BLaER1 treated with 17β-estradiol and CSF1 and Interleukin-3, amounts not matched to agents 10 nM and 100 nM (cell line): ENCODE data around the gene AUP1.
A peak's percentile ranks its signal among the peaks of the same experiment; 100 is the strongest.
"Not testable (repeated sequence)": the region's sequence is repeated elsewhere in the genome, so short reads cannot be mapped to it uniquely, and the experiment has no call there.

Source experiments
- H3K27ac ChIP-seq, 11 experiments: shearing (Covaris generic); formaldehyde crosslinking; 2 replicates each; pipeline ENCODE4 v1.8.1; 2022
- H3K27me3 ChIP-seq, 11 experiments: shearing (Covaris generic); formaldehyde crosslinking; 2 replicates each; pipeline ENCODE4 v1.8.1; 2022
- H3K36me3 ChIP-seq, 11 experiments: shearing (Covaris generic); formaldehyde crosslinking; 2 replicates each; pipeline ENCODE4 v1.8.1; 2022
- H3K4me1 ChIP-seq, 10 experiments: shearing (Covaris generic); formaldehyde crosslinking; 2 replicates each; pipeline ENCODE4 v1.8.1; 2022
- H3K4me2 ChIP-seq, 11 experiments: shearing (Covaris generic); formaldehyde crosslinking; 2 replicates each; pipeline ENCODE4 v1.8.1; 2022
- H3K4me3 ChIP-seq, 10 experiments: shearing (Covaris generic); formaldehyde crosslinking; 2 replicates each; pipeline ENCODE4 v1.8.1; 2022
- H3K9ac ChIP-seq, 11 experiments: shearing (Covaris generic); formaldehyde crosslinking; 2 replicates each; pipeline ENCODE4 v1.8.1; 2022
- H3K9me3 ChIP-seq, 11 experiments: shearing (Covaris generic); formaldehyde crosslinking; replicated peaks in 1 of 11; 2 replicates each; pipeline ENCODE4 v1.8.1; 2022
- H4K20me1 ChIP-seq, 11 experiments: shearing (Covaris generic); formaldehyde crosslinking; 2 replicates each; pipeline ENCODE4 v1.8.1; 2022
- Cebpa-rat ChIP-seq, 11 experiments: shearing (Covaris generic); IDR thresholded peaks; 2 replicates each; pipeline ENCODE4 v1.8.1; 2022

The AUP1 gene

DNA sequence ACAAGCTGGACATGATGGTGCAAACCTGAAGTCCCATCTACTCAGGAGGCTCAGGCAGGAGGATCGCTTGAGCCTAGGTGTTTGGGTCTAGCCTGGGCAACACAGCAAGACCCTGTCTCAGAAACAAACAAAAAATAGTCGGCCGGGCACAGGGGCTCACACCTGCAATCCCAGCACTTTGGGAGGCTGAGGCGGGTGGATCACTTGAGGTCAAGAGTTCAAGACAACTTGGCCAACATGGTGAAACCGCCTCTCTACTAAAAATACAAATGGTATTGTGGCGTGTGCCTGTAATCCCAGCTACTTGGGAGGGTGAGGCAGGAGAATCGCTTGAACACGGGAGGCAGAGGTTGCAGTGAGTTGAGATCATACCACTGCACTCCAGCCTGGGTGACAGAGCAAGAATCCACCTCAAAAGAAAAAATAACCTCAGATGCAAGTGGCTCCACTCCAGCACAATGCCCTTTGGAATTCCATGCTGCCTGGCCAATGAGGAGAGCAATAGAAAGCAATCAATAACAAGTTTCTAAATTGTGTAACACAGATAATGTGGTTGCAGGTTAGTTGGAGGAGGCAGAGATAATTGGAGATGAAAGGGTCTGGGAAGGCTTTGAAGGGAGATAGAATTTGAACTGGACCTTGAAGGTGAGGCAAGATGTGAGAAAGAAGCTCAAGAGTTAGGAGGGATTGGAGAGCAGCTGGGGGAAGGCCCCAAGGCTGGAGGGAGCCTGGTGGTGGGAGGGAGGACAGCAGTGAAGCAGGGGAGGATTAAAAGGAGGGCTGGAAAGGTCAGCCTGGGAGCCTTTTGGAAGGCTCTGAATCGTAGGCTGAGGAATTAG lies 40.6 kb downstream of the AUP1 start:
- H3K9me3 ChIP-seq = no peaks in the 10 kb centered on the region
- peaks cover 39 to 91% (median 79%) of the 10 kb centered on the region in 11 experiments for H3K36me3 ChIP-seq
- H3K9ac ChIP-seq = no peak overlapping the region; a peak in 3 of 22 replicates

DNA sequence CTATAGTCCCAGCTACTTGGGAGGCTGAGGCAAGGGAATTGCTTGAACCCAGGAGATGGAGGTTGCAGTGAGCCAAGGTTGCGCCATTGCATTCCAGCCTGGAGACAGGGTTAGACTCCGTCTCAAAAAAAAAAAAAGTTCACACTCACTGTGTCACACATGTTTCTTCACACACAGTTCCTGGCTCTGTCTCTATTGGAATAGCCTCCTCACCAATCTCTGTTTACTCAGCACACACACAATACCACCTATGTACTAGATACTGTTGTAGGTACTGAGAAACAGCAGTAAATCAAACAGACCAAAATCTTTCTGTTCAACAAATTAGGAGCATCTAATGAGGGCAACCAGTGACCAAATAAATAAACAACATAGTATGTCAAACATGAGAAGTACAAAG lies 43.4 kb downstream of the AUP1 start:
- H3K9ac ChIP-seq = no peak overlapping the region
- peaks cover 12 to 65% (median 51%) of the 10 kb centered on the region in 11 experiments for H3K36me3 ChIP-seq
- H3K27me3 ChIP-seq = no peaks in the 10 kb centered on the region
- peaks cover 18 to 23% (median 21%) of the 10 kb centered on the region in 10 experiments for H3K4me1 ChIP-seq
- H3K4me2 ChIP-seq = no peak overlapping the region
- peaks cover 0 to 36% (median 9%) of the 10 kb centered on the region in 11 experiments; a peak in 13 of 22 replicates for H4K20me1 ChIP-seq
- no peak for TF ChIP-seq Cebpa-rat (IDR thresholded peaks at IDR 0.05)
- no peak overlapping the region for H3K4me3 ChIP-seq
- no peaks in the 10 kb centered on the region for H3K9me3 ChIP-seq
- no peak overlapping the region for H3K27ac ChIP-seq

More for the DNA sequence above, 40.6 kb downstream of the AUP1 start:
- Histone ChIP-seq H3K4me1 (peaks cover 3 to 9% (median 7%) of the 10 kb centered on the region in 10 experiments), H4K20me1 (peaks cover 0 to 35% (median 0%) of the 10 kb centered on the region in 11 experiments; a peak in 7 of 22 replicates), H3K4me3 (no peak overlapping the region), H3K4me2 (no peak overlapping the region), H3K27ac (no peak overlapping the region), H3K27me3 (no peaks in the 10 kb centered on the region)
- no peak for TF ChIP-seq Cebpa-rat (IDR thresholded peaks at IDR 0.05)

DNA sequence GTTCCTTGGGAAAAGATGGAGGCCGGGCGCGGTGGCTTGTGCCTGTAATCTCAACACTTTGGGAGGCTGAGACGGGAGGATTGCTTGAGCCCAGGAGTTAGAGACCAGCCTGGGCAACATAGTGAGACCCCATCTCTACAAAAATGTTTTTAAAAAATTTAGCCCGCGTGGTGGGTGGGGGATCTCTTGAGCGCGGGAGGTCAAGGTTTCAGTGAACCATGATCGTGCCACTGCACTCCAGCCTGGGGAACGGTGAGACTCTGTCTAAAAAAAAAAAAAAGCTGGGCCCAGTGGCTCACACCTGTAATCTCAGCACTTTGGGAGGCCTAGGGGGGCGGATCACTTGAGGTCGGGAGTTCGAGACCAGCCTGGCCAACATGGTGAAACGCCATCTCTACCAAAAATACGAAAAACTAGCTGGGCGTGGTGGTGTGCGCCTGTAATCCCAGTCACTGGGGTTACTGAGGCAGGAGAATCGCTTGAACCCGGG lies 45.8 kb downstream of the AUP1 start:
- peaks cover 0 to 20% (median 9%) of the 10 kb centered on the region in 11 experiments; a peak in 13 of 22 replicates for H4K20me1 ChIP-seq
- H3K9ac ChIP-seq = peak overlapping the region; percentile 81 to 94 (median 87)
- not testable (repeated sequence) for H3K27me3 ChIP-seq, H3K9me3 ChIP-seq
- peak overlapping the region in 10 of 11 experiments; percentile 81 to 92 (median 88); a peak in 18 of 22 replicates for H3K27ac ChIP-seq
- H3K4me3 ChIP-seq = peak overlapping the region; percentile 73 to 94 (median 83)
- H3K36me3 ChIP-seq = peaks cover 22 to 65% (median 49%) of the 10 kb centered on the region in 11 experiments; a peak in 21 of 22 replicates
- H3K4me2 ChIP-seq = peak overlapping the region; percentile 75 to 100 (median 90)
- H3K4me1 ChIP-seq = peaks cover 31 to 43% (median 39%) of the 10 kb centered on the region in 10 experiments

DNA sequence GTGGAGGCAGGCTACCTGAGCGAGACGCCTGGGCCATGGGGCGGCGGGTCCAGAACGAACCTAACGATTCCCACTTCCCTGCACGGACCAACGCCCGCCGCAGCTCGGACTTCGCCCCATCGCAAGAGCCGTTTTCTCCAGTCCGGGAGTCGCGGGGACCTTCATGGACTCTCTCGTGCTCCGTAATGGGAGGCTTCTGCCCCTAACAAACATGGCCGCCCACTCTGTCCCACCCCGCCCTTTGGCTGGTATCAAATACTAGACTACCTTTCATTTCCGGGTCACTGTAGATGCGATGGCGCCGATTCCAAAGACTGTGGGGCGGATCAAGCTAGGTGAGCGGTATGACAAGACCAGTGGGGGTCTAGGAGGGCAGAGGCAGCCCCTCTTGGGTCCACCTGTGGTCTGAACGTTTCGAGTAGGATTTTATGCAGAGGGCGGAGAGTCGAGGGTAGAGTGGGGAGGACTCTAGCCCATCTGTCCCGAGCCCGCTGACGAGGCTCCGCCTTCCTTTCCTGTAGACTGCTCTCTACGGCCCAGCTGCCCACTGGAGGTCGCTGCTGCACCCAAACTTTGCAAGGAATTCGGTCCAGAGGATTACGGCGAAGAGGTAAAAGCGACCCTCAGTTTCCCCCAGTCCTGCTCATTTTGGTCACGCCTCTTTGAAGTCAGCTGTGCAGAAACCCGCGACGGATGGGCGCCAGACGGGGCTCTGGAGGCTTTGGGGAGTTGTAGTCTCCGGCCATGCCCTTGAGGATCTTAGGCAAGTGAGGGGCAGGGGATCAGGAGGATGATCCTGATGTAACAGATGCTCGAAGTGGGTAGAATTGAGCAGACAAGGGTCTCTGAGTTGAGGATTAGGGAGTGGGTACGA lies 46.5 kb downstream of the AUP1 start, which contains the start of the genes CCDC142 and TTC31:
Gene CCDC142 (minus strand): TSS at position 198 of the 874 bp plus-strand sequence. CDS start 161 bp downstream, at position 37.
Gene TTC31 (plus strand): TSS at position 281 of the 874 bp plus-strand sequence. CDS start 15 bp downstream, at position 296.
- no peak for TF ChIP-seq Cebpa-rat (IDR thresholded peaks at IDR 0.05)
- H3K9me3 ChIP-seq = no peaks in the 10 kb centered on the region

DNA sequence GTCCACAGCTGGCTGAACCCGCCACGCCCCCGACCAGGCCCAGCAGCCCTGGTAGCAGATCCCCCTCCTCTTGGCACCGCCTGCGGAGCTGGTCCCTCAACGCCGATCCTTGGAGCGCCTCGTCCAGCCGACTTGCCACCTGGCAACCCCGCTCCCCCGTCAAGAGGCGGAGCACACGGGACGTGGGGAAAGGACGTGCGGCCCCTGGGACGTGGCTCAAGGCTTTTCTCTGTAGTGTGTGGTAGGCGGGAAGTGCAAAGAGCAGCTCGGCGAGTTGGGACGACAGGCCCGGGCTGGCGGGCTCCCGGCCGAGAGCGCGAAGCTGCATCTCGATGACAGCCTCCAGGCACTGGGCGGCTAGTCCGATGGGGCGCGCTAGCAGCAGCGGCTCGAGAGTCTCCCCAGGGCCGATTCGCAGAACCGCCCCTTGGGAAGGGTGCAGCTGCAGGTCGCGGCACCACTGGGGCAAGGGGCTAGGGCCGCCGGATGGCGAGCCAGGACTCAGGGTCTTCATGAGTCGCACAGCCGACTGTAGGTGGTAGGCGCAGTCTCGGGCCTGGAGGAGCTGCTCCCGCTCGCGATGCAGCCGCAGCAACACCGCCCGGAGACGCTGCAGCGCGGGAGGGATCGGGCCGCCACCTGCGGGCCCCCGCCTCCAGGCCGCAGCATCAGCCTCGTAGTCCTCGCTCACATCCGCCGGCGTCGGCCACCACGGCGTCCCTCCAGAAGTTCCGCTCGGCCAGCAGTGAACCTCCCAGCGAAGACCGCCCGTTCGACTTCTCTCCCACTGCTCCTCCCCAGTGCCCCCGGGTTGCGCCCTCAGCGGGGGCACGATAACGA lies 47.3 kb downstream of the AUP1 start:
- Histone ChIP-seq H3K36me3 (peaks cover 30 to 64% (median 46%) of the 10 kb centered on the region in 11 experiments), H3K4me3 (peak overlapping the region; percentile 73 to 94 (median 83)), H3K9me3 (no peaks in the 10 kb centered on the region), H3K4me1 (peaks cover 36 to 56% (median 49%) of the 10 kb centered on the region in 10 experiments), H3K27me3 (no peaks in the 10 kb centered on the region), H3K9ac (peak overlapping the region; percentile 81 to 94 (median 87)), H3K27ac (peak overlapping the region; percentile 52 to 92 (median 87); a peak in 21 of 22 replicates), H4K20me1 (peaks cover 0 to 18% (median 9%) of the 10 kb centered on the region in 11 experiments; a peak in 13 of 22 replicates), H3K4me2 (peak overlapping the region; percentile 93 to 100 (median 97))
- TF ChIP-seq Cebpa-rat (IDR thresholded peaks at IDR 0.05) = no peak

More for the DNA sequence above, 46.5 kb downstream of the AUP1 start, which contains the start of the genes CCDC142 and TTC31:
- peaks cover 28 to 65% (median 47%) of the 10 kb centered on the region in 11 experiments; a peak in 21 of 22 replicates for H3K36me3 ChIP-seq
- H4K20me1 ChIP-seq = peaks cover 0 to 18% (median 9%) of the 10 kb centered on the region in 11 experiments; a peak in 13 of 22 replicates
- H3K27me3 ChIP-seq = no peaks in the 10 kb centered on the region
- H3K4me1 ChIP-seq = peaks cover 31 to 47% (median 41%) of the 10 kb centered on the region in 10 experiments
- H3K9ac ChIP-seq = peak within 1 kb of the TSS; percentile 81 to 94 (median 87)
- peak within 1 kb of the TSS; percentile 93 to 100 (median 97) for H3K4me2 ChIP-seq
- H3K27ac ChIP-seq = peak within 1 kb of the TSS; percentile 52 to 92 (median 87); a peak in 21 of 22 replicates
- H3K4me3 ChIP-seq = peak within 1 kb of the TSS; percentile 73 to 94 (median 83)

DNA sequence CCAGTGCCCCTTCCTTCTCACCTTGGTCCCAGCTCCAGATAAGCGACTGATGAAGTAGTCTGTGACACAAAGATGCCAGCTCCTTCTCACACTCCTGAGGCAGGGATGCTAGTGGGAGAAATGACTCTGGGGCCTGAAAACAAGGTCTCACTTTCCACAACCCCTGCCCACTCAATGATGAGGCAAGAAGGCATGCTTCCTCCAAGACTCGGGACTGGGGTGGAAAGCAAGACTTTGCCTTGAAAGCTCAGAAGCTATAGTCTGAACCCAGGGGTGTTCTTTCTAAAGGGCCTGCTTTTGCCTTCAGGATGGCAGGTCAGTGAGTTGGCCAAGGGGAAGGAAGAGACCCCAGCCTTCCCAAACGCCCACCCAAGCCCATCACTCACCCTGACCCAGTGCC lies 48.1 kb downstream of the AUP1 start:
- TF ChIP-seq Cebpa-rat (IDR thresholded peaks at IDR 0.05) = no peak
- peaks cover 26 to 64% (median 44%) of the 10 kb centered on the region in 11 experiments for H3K36me3 ChIP-seq
- peak overlapping the region in 10 of 11 experiments; percentile 81 to 92 (median 88); a peak in 17 of 22 replicates for H3K27ac ChIP-seq
- H3K4me2 ChIP-seq = peak overlapping the region; percentile 93 to 100 (median 97)
- H3K4me1 ChIP-seq = peaks cover 36 to 63% (median 56%) of the 10 kb centered on the region in 10 experiments
- H3K9ac ChIP-seq = peak overlapping the region; percentile 81 to 94 (median 87)
- peak overlapping the region; percentile 73 to 94 (median 83) for H3K4me3 ChIP-seq
- no peaks in the 10 kb centered on the region for H3K27me3 ChIP-seq
- H4K20me1 ChIP-seq = peaks cover 0 to 18% (median 9%) of the 10 kb centered on the region in 11 experiments; a peak in 13 of 22 replicates
- no peaks in the 10 kb centered on the region for H3K9me3 ChIP-seq
